GM23248 (cell line): ENCODE measurements around the gene KRTAP3-3.

Experiments
- EZH2 ChIP-seq: fragments of 200-600 bp; sonication (generic); IDR thresholded peaks from 2 replicates; pipeline ENCODE4 v1.6.1; 2018; ENCODE audit warnings: antibody characterized with exemption, mild to moderate bottlenecking; ENCODE audit not compliant: insufficient read depth, poor library complexity, severe bottlenecking
- EZH2phosphoT487 ChIP-seq: fragments of 200-600 bp; sonication (generic); IDR thresholded peaks from 2 replicates; pipeline ENCODE4 v1.6.1; 2018; ENCODE audit warnings: antibody characterized with exemption, moderate library complexity, mild to moderate bottlenecking, low read depth; ENCODE audit not compliant: insufficient read depth

- TF ChIP-seq EZH2 (no peak), EZH2phosphoT487 (no peak)
Observed at GRCh38 chr17:41010441-41010840, 16.5 kb upstream of the KRTAP3-3 start.
